CD4-positive, alpha-beta T cell treated with Interleukin-21 for 1 hour (primary cell): ENCODE results near the gene EFCAB12.
"Not testable (repeated sequence)": the region's sequence is repeated elsewhere in the genome, so short reads cannot be mapped to it uniquely, and the experiment has no call there.

Experiments used
- DNase-seq: peaks from one replicate; pipeline ENCODE4 v3.0.0-alpha.2; 2020

The EFCAB12 gene

DNA sequence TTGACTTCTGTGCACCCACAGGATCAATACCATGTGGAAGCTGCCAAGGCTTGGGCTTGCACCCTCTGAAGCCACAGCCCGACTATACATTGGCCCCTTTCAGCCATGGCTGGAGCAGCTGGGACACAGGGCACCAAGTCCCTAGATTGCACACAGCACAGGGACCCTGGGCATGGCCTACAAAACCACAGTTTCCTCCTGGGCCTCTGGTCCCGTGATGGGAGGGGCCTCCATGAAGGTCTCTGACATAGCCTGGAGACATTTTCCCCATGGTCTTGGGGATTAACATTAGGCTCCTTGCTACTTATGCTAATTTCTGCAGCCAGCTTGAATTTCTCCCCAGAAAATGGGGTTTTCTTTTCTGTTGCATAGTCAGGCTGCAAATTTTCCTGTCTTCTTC lies 63.6 kb downstream of the EFCAB12 start:
- not testable (repeated sequence) for DNase-seq

DNA sequence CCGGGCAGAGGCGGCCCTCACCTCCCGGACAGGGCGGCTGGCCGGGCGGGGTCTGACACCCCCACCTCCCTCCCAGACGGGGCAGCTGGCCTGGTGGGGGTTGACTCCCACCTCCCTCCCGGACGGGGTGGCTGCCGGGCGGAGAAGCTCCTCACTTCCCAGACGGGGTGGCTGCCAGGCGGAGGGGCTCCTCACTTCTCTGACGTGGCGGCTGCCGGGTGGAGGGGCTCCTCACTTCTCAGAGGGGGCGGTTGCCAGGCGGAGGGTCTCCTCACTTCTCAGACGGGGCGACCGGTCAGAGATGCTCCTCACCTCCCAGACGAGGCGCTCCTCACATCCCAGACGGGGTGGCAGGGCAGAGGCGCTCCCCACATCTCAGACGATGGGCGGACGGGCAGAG lies 65.1 kb downstream of the EFCAB12 start:
- not testable (repeated sequence) for DNase-seq

DNA sequence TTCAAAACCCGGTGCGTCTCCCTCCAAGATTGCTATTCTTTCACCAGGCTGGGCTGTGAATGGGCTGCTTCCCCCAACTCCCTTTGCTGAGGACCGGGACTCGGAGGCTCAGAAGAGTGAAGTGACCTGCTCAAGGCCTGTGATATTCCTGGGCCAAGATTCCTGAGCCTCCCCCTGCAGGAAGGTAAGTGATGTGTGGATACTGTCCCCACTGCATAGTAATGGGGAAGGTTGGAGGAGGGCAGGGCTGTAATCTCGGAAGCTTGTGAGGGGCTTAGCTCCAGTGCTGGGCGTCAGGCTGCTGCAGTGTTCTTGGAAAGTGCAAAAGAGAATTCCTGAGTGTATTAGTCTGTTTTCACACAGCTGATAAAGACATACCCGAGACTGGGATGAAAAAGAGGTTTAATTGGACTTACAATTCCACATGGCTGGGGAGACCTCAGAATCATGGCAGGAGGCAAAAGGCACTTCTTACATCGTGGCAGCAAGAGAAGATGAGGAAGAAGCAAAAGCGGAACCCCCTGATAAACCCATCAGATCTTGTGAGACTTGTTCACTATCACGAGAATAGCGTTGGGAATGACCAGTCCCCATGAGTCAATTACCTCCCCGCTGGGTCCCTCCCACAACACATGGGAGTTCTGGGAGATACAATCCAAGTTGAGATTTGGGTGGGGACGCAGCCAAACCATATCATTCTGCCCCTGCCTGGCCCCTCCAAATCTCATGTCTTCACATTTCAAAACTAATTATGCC lies 67.6 kb downstream of the EFCAB12 start:
- no peak for DNase-seq

DNA sequence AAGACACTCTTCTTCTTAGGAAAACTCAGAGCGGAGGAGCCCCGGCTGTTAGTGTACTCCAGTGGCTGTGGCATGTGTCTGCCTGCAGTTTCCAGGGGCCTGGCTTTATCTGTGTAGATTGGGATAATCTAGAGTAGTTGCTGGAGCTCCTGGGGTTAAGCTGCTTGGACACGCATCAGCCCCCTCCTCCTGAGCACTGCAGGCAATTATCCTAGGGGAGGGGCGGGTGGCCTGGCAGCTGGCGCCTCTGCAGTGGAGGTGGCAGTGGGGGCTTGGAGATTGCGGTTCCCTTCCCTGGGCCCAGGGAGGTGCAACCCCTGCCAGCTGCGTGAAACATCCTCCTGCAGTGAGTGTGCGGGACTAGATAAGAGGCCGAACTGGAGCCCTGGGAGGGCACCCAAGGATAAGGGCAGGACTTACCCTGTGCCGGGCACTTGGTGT lies 68.2 kb downstream of the EFCAB12 start:
- DNase-seq: no peak

DNA sequence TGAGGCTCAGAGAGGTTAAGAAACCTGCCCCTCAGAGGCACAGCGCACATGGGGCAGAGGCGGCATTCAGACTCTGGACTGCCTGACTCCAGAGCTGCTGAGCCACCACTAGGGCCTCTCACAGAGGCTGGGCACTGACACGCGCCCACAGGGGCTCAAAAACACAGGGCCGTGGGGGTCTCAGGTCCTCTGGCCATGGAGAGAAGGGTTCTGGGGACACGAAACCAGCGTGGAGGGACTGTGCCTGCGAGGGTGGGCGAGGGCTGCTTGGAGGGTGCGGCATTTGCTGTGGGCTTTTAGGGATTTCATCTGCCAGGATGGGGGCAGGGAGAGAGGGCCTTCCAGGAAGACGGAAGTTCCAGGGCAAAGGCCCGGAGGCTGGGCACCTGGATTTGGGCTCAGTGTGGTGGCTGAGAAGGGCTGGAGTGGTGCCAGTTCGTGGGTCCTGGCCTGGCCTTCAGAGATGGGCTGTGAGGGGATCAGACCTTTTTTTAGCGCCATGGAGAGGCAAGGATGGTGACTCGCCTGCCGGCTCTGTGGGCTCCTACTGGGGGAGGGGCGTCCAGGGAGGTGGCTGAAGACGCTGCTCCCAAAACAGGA lies 69.6 kb downstream of the EFCAB12 start:
- no peak for DNase-seq

DNA sequence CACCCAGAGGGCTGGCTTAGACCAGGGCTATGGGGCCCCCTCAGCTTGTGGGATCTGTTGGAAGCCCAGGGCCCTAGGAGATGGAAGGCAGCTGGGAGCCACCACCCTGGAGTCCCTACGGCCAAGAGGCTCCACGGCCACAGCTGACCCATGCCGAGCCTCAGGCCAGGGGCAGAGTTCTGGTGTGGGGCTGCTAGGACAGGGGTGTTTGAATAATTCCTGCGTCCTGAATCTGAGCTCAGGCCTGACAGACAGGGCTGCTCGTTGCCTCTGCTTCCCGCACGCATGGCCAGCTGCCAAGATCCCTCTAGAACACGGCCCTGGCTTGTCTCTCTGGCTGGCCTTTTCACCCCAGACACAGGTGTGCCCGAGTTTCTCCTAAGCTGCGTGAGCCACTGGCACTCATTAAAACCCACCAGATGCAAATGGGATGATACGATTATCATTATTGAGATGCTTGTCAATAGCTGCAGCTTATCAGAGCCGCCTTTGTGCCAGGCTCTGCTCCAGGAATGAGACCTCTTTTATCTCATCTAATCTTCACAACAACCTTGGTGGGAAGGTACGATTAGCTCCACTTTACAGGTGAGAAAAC lies 70.2 kb downstream of the EFCAB12 start:
- DNase-seq: no peak

DNA sequence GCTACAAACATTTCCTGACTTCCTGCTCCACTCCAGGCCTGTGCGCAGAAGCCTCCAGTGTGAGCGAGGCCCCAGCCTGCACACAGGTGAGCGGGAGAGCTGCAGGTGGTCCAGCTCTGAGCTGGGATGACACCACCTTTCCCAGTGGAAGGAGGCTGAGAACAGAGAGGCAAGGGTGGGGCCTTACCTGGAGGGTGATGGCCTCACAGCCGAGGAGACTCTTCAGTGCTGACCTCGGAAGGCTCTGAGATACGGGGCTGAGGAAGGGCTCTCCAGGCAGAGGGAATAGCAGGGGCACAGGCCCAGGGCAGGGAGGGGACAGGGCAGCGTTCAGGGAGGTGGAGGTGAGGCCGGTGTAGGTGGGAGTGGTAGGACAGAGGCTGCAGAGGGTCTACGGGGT lies 70.8 kb downstream of the EFCAB12 start:
- no peak for DNase-seq

DNA sequence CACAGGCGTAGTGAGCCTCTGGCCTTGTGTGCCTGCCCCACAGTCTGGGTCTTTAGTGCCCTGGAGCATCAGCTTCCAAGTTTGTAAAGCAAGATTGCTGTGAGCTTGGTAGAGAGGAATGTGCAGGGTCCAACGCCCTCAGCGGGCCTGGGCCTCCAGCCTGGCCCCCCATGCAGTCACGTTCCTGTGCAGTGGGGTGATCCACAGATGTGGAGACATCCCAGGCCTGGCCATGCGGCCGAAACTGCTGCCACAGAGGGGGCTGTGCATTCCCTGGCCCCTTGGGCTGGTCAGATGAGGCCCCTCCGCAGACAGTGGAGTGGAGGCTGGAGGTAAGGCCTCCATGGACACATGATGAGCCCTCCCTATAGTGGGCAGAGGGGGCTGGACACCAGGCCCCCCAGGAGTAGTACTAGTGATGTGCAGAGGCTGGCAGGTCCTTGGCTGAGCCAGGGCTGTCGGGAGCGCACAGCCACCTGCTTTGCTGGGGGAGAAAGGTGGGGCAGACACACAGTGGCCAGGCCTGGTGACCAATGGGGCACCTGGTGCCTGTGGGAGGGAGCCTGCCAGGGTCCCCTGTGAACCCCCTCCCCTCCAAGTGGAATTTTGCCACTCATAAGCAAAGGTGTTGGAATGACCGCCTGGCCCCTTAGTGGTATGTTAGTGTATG lies 71.5 kb downstream of the EFCAB12 start:
- no peak for DNase-seq

DNA sequence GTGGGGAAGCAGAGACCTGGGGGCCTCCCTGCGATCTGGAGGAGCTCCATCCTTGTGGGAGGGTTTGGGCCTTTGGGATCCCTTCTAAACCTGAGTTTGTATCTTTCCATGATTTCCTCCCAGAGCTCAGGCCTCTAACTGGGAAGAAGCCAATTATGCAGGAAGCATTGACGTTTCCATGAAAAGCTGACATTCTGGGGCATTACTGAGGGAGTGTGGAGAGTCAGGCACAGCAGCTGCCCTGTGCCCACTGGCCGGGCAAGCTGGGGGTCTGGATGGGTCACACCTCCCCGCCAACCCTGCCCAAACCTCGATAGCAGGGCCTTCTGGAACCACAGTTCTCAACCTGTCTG lies 74.9 kb downstream of the EFCAB12 start:
- DNase-seq: no peak

DNA sequence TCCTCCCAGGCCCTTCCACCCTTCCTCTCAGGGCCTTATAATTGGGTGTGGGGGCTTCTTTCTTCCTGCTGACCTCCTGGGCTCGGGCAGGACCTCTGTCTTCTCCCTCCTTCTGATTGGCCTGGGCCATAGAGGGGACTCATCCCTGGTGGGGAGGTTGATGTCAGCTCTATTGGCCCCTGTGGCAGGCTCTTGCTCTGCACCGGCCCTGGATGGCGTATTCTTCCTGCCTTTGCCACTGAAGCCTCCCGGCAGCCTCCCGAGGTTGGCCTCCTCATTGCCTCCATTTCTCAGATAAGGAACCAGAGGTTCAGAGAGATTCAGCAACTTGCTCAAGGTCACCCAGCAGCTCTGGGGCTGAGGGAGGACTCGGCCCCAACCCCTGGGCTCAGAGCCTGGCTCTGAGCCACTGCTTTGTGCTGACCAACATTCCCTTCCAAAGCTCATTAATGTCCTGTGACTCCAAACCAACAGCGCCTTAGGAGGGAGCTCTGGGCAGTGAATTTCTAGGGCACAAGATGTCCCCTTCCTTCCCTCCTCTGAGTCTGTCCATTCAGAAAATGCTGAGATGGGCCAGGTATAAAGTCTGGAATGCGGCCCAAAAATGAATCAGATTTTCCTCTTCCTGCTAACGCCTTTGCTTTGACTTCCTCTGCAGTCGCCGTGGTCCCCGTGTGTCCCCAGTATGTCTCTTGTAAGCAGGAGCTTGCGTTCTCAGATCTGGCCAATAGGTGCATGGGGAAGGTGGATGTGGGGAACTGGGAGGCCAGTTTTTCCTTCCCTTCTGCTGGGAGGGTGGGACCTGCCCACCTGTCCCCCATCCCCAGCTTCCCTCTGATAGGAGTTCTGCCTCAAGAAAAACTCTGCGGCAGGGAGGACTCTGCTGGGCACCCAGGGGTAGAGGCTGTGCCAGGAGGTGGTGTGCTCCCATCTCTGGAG lies 75.5 kb downstream of the EFCAB12 start:
- no peak for DNase-seq

DNA sequence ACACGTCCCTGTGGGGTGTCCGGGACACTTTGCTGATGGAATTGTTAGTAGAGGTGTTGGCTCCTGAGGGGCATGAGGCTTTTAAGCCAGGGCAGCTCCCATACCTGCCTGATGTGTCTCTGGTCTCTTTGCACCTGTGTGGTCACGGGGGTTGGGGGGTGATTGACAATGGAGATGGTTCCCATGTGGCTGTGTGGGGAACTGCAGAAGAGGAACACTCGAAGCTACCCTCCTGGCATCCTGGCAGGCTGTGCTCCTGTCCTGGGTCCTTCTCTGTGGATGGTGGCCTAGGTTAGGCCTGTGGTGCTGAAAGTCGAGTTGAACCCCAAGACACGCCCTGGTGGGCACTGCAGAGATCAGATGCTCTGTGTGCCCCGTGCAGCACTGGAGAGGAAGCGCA lies 76.4 kb downstream of the EFCAB12 start:
- no peak for DNase-seq
